Pulmonary artery endothelial cell (primary cell): ENCODE results near the gene CUEDC1. TPM values are rescaled to one million over a fixed set of nuclear protein-coding genes. Genes with fewer than 3 reads are reported as not detected.

Experiments
- DNase-seq: peaks from one replicate; pipeline ENCODE4 v3.0.0-alpha.2; 2011; ENCODE audit warnings: low read depth, low spot score
- total RNA-seq: library from RNA; depleted of rRNA; stranded (reverse); fragments of >200 nt; gene quantifications from 2 replicates; pipeline ENCODE4 v1.2.3, GENCODE V29; 2014

CUEDC1 gene
- total RNA-seq, 1 donor from 2014 or later = 5.2 TPM

DNA sequence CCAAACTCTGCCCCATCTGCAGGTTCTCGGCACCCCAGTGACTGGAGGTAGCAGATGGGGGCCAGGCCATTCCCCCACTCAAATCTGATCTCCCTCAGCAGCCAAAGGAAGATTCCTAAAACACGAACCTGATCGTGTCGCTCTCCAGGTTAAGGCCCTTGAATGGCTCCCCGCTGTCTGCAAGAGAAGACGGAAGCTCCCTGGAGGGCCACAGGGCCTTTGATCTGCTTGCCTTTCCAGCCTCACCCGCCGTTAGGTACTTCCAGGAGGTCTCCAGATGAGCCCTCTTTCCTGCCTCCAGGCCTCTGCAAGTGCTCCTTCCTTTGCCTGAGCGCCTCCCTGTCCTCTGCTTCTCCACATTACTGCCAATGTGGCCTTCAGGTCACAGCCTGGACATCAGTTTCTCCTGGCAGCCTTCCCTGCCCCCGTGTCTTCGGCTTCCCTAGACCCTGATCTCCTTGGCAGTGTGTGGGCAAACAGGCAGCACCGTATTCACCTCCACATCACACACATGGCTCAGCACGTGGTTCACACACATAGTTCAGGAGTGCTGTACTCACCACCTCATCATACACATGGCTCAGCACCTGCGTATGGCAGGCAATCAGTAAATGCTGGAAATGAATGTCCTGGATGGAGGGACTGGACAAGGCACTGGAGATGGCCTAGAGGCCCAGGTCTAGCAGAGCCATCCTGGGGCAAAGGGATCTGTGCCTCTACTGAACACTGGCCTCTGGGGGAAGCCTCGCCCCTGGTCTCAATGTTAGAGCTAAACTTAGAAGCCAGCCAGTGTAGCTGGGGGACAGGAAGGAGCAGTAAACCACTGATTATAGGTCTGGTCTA is 79.0 kb downstream of the CUEDC1 start:
- no peak for DNase-seq

DNA sequence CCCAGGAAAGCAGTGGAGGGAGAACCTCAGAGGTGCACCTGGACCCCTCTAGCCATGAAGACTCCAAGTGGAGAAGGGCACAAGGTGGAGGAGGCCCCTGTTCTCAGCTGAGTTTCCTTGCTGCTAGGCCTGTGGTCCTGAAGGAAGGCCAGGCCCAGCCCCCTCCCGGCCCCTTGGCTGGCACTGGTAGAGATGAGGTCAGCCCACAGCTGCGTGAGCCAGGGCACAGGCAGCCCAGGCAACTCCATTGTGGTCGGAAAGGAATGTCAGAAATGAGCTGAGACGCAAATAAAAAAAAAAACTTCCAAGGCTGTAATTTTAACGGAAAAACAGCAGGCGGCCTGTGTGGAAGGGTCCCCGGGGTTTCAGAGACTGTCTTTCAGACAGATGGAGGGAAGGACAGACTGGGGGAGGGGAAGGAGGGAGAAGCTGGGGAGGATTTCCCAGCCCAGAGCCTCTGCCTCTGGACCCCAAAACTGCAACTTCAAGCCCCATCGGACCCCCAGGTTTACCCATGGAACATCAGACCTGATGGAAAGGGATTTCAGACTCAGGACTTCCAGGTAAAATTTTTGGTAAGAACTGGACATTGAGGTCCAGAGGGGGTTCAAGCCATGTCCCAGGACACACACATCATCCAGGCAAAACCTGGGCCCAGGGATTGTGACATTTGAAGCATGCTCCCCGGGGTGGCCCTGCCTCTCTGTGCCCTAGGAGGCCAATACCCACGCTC is 79.8 kb downstream of the CUEDC1 start:
- DNase-seq = peak; percentile 96

DNA sequence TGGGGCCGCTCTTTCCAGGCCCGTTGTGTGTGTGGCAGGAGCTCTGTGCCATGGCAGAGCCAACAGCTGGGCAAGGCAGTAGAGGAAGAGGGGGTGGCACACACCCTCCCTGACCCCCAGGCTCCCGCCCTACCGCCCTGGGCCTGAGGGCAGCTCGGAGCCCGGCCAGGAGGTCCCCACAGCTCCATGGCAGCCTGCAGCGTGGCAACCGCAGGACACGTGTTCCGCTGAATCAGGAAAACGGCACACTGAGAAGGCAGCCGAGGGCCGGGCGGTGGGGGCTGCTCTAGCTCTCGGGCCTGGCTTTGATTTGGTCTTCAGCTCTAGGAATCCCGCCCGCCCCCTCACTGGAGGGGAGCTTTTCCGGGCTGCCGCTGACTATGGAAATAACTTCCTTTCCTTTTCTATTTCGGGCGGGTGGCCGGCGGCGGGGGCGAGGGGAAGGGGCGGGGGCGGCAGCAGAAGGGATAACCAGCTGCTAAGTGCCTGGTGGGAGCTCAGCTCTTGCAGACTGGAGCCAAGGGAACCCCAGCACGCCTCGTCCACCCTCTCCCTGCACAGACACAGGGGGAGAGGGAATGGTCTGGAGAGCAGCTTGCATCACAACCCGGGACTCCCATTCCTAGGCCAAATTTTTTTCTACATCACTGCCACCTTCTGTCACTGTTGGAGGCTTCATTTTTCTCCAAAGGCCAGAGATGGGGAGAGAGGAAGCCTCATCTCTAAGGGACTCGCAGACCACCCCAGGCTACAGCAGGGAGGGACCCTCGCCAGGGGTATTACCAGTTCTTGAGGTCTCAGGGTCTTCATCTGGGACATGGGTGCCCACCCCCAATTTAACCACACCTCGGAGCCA is 80.5 kb downstream of the CUEDC1 start:
- DNase-seq = peak; percentile 75

DNA sequence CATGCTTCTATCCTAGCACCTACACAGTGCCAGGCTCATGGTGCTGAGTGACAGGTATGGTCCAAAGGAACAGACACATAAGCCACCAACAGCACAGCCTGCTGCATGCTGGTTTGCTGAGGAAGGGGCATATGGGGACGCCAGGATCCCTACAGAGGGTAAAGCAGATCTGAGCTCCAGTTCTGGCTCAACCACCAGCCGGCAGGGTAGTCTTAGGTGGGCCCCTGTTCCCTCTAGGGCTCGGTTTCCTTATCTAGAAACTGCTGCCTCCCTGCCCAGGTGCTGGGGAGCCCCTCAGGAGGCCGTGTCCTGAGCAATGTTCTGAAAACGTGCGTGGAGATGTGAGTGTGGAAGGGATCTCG is 81.2 kb downstream of the CUEDC1 start:
- DNase-seq = no peak

DNA sequence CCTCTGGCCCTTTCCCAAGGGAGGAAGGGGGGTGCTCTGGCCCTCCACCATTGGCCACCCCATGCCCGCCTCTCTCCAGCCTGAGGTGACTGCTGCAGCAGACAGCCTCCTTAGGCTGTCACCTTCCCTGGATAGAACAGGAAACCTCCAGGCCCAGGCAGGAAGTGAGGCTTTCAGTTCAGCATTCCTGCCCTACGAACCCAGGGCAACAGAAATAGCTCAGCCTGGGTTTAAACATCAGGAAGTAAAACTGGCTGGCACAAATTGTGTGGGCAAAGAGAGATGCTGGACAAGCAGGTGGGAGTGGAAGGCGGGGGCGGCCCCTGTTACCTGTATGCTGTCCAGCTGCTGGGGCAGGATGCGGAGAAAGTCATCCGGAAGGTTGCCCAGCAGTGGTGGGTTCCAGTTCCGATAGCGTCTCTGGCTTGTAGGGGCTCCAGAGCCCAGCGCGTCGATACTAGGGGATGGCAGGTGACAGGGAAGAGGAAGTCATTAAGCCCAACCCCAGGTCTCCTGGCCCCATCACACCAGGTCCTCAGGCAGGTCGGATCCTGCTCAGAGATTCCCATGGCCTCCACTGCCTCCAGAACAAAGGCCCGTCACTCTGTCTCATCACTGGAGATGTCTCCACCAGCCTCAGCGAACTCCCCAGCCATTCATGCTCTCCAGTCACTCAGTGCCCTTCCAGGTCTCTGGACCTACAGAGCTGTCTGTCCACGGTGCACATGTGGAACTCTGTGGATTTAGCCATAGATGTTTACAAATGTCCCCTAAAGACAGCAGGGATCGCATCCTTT is 81.8 kb downstream of the CUEDC1 start:
- no peak for DNase-seq

DNA sequence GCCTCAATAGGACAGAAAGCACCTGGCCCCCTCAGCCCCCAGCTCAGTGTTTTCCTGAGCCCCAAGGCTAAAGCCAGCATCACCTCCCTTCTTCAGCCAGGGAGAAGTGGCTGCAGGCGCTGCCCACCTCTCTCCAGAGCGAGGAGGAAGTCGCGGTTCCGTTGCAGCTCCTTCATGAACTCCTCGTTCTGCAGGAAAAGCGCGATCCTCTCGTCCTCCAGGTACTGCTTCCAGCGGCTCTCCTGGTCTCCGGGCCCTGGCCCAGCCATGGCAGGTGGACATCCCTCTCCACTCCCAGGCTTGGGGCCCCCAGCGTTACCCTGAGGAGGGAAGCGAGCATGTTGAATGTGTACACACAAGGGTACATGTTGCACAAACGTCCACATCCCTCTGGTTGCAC is 82.7 kb downstream of the CUEDC1 start:
- no peak for DNase-seq

DNA sequence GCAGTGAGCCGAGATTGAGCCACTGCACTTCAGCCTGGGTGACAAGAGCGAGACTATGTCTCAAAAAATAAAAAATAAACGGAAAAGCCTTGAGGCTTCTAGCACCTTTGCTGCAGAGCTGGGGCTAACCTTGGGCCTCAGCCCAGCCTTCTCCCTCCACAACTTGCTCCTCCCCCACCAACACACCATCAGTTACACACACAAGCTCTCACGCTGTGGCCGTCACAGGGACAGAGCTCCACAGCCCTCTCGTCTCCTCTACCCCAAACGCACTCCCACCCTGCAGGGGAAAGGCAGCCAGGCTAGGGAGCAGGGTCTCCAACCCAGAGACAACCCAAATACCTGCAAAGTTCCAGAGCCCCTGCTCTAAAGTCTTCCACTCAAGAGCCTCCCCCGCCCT is 83.3 kb downstream of the CUEDC1 start:
- DNase-seq = no peak

DNA sequence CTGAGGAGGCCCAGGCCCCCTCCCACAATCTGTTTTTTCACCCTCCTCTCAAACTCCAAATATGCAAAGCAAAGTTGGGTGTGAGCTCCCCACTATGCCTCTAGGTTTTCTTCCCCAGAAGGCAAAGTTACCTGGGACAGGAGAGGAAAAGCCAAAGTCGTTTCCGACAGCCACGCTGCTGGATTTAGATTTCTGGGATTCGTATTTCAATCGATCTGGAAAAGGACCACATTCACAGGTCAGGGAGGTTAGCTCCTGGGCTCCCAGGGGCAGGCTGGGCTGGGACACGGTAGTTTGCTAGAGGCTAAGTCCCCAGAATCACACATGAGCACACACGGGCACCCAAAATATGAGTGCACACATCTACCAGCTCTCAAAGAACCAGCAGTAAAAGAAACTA is 84.1 kb downstream of the CUEDC1 start:
- no peak for DNase-seq

DNA sequence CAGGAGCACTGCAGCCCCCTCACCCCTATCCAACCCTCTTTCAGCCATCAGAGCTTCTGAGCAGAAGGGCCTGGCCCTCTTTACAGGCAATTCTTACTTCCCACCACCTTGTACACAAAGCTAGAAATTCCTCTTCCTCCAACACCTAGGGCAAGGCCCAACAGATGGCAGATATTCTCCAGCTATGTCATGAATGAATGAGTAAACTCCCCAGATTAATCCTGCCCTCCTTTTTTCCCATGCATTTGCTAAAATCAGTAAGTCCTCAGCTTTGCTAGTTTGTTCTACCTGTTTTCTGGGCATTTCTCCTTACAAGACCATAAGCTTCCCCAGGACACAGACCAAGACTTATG is 85.0 kb downstream of the CUEDC1 start:
- DNase-seq = no peak

DNA sequence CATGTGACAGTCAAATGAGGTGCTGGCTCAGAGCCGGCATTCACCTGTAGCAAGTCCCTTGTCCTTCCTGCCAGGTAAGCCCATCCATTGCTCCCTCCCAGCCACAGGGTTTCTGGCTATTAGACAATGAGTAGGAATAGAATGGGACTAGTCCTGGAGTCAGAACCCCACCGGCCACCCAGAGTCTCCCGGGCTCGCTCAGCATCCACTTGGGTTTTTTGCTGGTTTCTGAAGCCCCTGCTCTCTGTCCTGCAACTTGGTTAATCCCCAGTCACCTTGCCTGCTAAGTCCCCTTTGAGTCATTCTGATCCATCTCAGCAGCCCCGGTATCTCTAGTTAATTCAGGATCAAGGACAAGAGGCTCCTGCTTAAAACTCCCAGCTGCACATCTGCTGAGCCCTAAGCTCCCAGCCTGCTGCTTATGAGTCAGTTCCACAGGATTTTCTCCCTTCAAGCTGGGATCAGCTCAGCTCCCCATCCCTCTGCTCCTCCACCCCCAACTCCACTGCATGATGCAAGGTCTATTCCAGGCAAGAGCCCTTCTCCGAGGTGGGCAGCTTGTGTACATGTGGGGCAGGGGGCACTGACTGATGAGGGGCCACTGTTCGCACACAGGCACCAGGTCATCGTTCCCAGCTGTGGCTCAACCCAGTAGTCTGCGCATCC is 85.5 kb downstream of the CUEDC1 start:
- no peak for DNase-seq

DNA sequence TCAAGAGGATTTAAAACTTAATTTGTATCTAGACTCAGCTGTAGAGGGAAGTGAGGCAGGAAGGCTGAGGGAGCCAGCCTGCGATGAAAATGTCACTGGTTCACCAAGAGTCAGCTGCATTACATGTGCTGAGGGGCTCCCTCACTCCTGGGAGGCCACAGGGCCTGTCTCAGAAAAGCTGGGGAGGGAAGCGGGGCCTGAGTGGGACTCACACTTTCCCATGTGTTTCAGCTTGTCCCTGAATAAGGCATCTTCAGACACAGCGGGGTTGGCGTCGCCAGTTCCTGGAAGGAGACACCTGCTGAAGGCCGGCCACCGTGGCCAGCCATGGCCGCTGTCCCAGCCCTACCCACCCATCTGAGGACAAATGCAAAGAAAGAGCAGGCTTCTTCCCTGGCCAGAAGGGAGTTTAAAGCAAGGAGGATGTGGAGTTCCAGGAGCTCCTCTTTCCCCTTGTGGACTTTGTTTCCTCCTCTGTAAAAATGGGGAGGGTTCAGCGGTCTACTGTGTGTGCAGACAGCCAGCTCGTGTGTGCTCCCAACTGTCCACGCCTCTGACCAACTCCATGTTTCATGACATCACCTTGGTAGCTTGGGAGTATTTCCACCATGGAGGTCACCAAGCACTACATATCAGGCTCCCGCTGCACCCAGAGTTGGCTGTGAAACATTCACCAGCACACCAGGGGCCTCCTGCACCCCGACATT is 86.1 kb downstream of the CUEDC1 start:
- DNase-seq = no peak

DNA sequence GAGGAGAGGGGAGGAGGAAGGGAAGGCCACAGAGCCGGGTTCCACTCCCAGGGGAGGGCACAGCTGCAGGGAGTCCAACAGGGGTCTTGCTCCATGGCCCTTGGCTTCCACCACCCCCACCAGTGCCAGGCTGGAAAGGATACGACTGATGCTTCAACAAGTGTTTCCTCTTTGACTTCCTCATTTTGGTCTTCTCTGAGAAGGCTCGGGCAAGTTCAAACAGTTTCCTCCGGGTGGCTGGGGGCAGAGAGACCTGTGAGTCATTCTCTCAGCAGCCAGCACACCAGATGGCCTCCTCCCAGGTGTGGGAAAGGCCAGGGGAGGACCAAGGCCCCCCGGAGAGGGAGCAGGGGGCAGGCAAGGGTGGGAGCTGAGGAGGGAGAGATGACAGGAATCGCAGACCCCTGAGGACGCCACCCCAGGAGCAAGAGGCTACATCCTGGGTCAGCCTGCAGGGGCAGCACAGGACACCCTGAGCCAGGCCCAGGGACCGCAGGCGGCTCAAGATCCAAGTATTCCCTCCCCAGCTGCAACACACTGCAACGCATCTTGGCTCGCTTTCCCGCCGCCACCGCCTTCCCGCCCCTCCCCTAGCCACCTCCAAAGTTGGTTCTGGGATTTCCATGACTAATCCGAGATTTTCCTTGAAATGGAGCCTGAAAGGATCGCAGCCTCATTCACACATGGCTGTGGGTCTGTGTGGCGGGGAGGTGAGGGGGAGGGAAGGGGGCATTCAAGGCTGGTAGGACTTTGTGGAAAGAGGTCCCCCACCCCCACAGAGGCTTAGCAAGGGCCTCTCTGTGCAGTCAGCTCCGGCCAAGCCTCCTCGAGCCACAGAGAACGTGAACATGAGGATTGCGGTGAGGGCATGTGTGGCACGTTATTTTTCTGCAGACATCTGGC is 87.0 kb downstream of the CUEDC1 start:
- DNase-seq = peak; percentile 72

DNA sequence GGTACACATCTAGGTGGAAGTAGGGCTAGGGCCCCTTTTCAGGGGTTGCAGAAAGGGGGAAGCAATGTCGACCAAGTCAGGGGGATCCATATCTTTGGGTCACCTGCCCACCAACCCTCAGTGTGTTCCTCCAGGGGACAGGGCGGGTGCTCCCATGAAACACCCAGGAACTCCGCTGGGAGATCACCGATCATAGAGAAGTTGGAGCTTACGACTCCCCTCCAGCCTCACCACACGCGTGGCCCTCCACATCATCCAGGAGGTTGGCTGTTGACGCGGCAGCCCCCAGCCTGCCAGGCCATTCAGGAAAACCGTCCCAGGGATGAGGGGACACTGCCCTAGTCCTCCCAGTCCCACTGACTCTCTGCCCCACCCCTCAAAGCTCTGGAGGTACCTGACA is 88.1 kb downstream of the CUEDC1 start:
- no peak for DNase-seq

DNA sequence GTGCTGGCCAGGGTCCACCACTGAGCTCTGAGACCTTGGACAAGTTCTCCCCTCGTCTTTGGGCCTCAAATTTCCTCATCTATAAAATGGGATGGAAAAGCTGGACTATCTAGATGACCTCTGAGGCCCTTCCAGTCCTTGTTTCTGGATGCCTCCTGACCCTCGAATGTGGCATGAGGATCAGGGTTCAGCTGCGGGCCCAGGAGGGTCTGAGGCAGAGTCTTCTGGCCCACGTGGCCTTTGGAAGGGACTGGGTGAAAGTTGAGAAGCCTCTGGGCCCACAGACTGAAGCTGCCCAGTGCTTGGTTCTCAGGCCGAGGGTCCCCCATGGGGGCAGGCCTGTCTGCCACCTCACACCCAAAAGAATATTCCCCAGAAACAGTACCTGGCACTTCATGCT is 88.5 kb downstream of the CUEDC1 start:
- DNase-seq = no peak

DNA sequence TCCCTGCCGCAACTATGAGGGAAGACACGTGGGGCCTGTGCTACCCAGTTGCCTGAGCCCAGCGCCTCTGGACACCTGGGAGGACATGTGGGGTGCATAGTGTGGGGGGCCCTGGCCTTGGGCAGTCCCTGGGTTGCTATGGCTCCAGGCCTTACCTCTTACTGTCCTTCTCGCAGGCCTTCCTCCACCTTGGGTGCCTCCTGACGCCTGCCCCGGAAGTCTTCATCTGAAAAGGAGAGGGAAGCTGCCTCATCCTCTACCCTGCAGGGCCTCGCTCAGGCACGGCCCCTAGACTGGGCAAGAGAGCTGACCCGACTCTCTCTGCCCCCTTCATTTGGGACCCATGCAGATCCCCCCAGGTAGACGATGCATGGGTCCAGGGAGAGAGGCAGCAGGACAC is 88.9 kb downstream of the CUEDC1 start:
- DNase-seq = no peak

DNA sequence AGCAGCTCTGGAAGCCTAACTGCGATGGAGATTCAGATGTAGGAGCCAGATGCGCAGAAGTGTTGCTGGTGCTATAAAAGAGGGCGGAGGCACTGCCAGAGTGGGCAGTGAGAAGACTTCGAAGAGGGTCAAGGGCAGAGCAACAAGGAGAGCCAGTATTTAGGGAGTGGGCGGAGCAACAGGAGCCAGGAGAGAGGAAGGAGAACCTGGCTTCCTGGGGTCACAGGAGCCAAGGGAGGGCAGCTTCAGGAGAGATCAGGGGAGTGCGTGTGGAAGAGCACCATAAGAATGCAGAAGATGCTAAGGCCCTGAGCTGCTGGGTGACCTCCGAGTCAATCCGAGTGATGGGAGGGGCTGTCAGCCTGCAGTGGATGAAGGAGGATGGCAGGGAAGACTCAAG is 90.9 kb downstream of the CUEDC1 start:
- no peak for DNase-seq

DNA sequence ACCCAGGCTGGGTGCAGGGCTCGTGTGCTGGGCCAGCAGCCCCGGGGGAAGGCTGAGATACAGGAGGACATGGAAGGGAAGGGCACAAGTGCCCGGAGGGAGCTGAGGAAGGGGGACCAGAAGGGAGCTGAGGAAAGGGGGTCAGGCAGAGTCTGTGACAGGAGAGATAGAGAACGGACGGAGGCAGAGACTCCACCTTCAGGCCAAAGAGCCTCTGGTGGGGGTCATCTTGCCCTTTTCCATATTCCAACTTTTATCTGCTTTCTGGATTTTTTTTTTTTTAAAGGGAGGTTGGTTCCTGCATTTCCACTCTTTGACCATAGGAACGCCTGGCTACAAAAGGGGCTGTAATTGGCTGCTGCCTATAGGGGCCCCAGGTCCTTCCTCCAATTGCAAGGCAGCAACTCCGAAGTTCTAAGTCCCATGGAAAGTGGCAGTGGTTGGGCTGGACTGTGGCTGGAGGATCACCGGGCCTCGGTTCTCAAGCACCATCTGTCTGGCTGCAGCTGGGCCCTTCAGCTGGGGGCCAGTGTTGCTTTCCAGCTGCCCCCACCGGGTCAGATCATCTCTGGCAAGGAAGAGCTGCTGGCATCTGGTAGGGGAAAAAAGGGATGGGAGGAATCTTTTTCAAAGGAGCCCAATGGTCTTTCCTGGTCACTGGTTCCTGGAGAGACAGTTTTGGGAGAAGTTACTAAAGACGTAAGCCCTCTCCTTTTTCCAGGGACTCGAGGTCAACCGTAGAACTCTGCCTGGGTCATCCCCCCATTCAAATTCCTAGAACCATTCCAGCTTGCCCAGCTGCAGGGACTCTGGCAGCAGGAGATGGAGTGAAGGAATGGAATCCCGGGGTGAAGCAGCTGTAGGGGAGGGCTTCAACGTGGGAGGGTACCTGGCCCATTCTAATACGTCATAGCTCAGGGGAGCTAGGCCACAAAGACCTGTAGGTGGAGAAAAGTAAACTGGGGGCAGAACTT is 92.2 kb downstream of the CUEDC1 start:
- DNase-seq = no peak
